ENCODE results near the gene ARHGEF25. TPM values are rescaled to one million over a fixed set of nuclear protein-coding genes. Genes with fewer than 3 reads are reported as not detected.

ARHGEF25 gene
- total and polyA plus RNA-seq, 2 of the 13 experiments (the other 11 are each of a cell fraction or from before 2014, with no cell fraction given): 11.5 to 12.5 TPM

DNA sequence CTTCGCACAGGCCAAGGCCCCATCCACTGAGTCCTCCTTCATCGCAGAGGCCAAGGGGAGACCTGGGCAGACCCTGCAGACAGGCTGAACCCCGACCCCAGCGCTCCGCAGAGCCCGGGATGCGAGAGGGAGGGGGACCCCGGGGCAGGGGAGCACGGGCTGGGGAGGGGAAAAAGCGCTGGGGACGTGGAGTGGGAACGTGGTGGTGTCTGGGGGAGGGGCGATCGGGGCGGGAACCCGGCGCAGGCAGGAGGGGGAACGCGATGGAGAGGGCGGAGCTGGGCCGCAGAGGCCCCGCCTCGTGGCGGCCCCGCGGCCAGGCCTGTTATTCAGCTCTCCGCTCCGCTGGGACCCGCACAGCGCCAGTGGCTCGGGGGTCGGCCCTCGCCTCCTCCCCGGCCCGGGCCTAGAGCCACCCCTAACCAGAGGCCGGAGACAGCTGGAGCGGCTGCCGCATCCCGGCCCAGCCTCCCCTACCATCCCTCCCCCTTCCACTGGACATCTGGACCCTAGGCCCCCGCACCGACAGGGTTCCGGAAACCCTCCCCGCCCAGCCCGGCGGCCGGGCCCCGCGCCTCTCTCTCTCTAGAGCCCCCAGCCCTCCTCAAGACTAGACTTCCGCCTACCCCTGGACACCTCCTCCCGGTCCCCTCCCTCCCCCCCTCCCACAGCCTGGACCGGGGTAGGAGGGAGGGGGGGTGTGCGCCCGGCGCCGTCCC, at the start of gene ARHGEF25 (continued):
- TF ChIP-seq, protein P1, sequence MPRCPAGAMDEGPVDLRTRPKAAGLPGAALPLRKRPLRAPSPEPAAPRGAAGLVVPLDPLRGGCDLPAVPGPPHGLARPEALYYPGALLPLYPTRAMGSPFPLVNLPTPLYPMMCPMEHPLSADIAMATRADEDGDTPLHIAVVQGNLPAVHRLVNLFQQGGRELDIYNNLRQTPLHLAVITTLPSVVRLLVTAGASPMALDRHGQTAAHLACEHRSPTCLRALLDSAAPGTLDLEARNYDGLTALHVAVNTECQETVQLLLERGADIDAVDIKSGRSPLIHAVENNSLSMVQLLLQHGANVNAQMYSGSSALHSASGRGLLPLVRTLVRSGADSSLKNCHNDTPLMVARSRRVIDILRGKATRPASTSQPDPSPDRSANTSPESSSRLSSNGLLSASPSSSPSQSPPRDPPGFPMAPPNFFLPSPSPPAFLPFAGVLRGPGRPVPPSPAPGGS (CRISPR knock-in tag; IDR thresholded peaks at IDR 0.05): 0 out of 2 replicates have a peak, but pooled peaks have one; percentile 24
- no peak for TF ChIP-seq RFX1 (IDR thresholded peaks at IDR 0.05)
- 0 out of 2 replicates have a peak, but pooled peaks have one; percentile 30 for TF ChIP-seq ZNF264 (CRISPR knock-in tag; IDR thresholded peaks at IDR 0.05)
- 0 out of 2 replicates have a peak, but pooled peaks have one; percentile 35 for TF ChIP-seq NKX3-1 (CRISPR knock-in tag; IDR thresholded peaks at IDR 0.05)
- no peak for TF ChIP-seq SSRP1 (CRISPR knock-in tag; IDR thresholded peaks at IDR 0.05)
- TF ChIP-seq SMAD1 (CRISPR knock-in tag; IDR thresholded peaks at IDR 0.05; ENCODE audit: borderline replicate concordance, low read depth): 0 out of 2 replicates have a peak, but pooled peaks have one; percentile 45
- TF ChIP-seq ZNF124 (CRISPR knock-in tag; IDR thresholded peaks at IDR 0.05): no peak
- peak; percentile 48 for TF ChIP-seq HNRNPLL (IDR thresholded peaks at IDR 0.05; ENCODE audit: low read depth, low read length, poor library complexity, severe bottlenecking)
- TF ChIP-seq PRDM10 (CRISPR knock-in tag; IDR thresholded peaks at IDR 0.05; ENCODE audit: low read depth): no peak
- TF ChIP-seq ZNF839 (CRISPR knock-in tag; IDR thresholded peaks at IDR 0.05; ENCODE audit: borderline replicate concordance): no peak
- TF ChIP-seq ZFY (CRISPR knock-in tag; IDR thresholded peaks at IDR 0.05): peak; percentile 93
- TF ChIP-seq ZNF576 (CRISPR knock-in tag; IDR thresholded peaks at IDR 0.05): no peak
- TF ChIP-seq ZNF772 (CRISPR knock-in tag; IDR thresholded peaks at IDR 0.05): no peak
- TF ChIP-seq HNRNPH1 (optimal IDR thresholded peaks at IDR 0.05; ENCODE audit: low read depth, low read length): no peak
- peak; percentile 76 for TF ChIP-seq SAP130 (CRISPR knock-in tag; IDR thresholded peaks at IDR 0.05; ENCODE audit: low read depth)
